H1 (cell line): ENCODE data around the gene SBK1.

Experiments
- EZH2 ChIP-seq: fragments of 200-600 bp; sonication (generic); IDR thresholded peaks from 2 replicates; pipeline ENCODE4 v1.7.1; 2012; ENCODE audit warnings: low read depth, mild to moderate bottlenecking, moderate library complexity, low read length, inconsistent platforms; ENCODE audit not compliant: severe bottlenecking
- JUN ChIP-seq: IDR thresholded peaks from 2 replicates; pipeline ENCODE4 v1.6.1; 2011; ENCODE audit warnings: low read depth, mild to moderate bottlenecking, improper control_type of control experiment, low read length
- KDM5A ChIP-seq: fragments of 200-600 bp; IDR thresholded peaks from 2 replicates; pipeline ENCODE4 v1.7.1; 2012; ENCODE audit warnings: mild to moderate bottlenecking, low read length, inconsistent platforms, mixed read lengths
- POLR2A ChIP-seq, 2 experiments: IDR thresholded peaks; 1 replicate in 1 of 2; 2 replicates in 1 of 2; pipeline ENCODE4 v1.6.1; 2011; ENCODE audit warnings: low read depth in 2 of 2, low read length in 2 of 2, mild to moderate bottlenecking in 2 of 2; ENCODE audit errors: control extremely low read depth in 1 of 2
- POLR2AphosphoS5 ChIP-seq: IDR thresholded peaks from 2 replicates; pipeline ENCODE4 v1.6.1; 2011; ENCODE audit warnings: low read depth, low read length
- POU5F1 ChIP-seq: IDR thresholded peaks from 2 replicates; pipeline ENCODE4 v1.6.1; 2011; ENCODE audit warnings: low read depth, mild to moderate bottlenecking, low read length, moderate library complexity
- TF ChIP-seq, protein P1 (sequence below): IDR thresholded peaks from 2 replicates; pipeline ENCODE4 v1.6.1; 2012; ENCODE audit warnings: inconsistent platforms
- TF ChIP-seq, protein P2 (sequence below), 3 experiments: IDR thresholded peaks; 1 replicate in 2 of 3; 2 replicates in 1 of 3; pipeline versions ENCODE4 v1.5.1 to v1.6.1; 2011; ENCODE audit warnings: low read length in 3 of 3, mild to moderate bottlenecking in 3 of 3, inconsistent platforms in 2 of 3, low read depth in 1 of 3, moderate library complexity in 1 of 3; ENCODE audit not compliant: insufficient read depth in 1 of 3; ENCODE audit errors: control extremely low read depth in 1 of 3

DNA sequence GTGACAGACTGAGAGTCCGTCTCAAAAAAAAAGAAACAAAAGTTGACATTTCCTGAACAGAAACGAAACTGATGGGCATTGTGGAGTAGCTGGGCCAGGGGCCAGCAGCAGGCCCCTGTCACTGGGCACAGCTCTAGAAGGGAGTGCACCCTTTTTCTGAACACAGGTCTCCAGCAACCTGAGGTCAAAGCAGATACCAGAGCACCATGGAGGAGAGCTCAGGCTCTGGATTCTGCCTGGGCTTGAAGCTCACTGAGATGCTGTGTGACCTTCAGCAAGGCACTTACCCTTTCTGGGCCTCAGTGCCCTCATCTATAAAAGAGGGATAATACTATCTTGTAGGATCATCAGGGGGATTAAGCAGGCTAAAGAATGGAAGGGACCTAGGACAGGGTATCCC is 5.0 kb downstream of the SBK1 start:
- TF ChIP-seq JUN (no peak), POLR2A (IDR thresholded peaks at IDR 0.05; ENCODE audit: control extremely low read depth in 1 of 2, low read depth in 2 of 2, low read length in 2 of 2) (no peak), KDM5A (no peak), POLR2AphosphoS5 (no peak), EZH2 (no peak), POU5F1 (no peak)
- TF ChIP-seq, protein P1, sequence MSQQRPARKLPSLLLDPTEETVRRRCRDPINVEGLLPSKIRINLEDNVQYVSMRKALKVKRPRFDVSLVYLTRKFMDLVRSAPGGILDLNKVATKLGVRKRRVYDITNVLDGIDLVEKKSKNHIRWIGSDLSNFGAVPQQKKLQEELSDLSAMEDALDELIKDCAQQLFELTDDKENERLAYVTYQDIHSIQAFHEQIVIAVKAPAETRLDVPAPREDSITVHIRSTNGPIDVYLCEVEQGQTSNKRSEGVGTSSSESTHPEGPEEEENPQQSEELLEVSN: no peak
- TF ChIP-seq, protein P2, sequence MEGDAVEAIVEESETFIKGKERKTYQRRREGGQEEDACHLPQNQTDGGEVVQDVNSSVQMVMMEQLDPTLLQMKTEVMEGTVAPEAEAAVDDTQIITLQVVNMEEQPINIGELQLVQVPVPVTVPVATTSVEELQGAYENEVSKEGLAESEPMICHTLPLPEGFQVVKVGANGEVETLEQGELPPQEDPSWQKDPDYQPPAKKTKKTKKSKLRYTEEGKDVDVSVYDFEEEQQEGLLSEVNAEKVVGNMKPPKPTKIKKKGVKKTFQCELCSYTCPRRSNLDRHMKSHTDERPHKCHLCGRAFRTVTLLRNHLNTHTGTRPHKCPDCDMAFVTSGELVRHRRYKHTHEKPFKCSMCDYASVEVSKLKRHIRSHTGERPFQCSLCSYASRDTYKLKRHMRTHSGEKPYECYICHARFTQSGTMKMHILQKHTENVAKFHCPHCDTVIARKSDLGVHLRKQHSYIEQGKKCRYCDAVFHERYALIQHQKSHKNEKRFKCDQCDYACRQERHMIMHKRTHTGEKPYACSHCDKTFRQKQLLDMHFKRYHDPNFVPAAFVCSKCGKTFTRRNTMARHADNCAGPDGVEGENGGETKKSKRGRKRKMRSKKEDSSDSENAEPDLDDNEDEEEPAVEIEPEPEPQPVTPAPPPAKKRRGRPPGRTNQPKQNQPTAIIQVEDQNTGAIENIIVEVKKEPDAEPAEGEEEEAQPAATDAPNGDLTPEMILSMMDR (IDR thresholded peaks at IDR 0.05; ENCODE audit: control extremely low read depth in 1 of 3, insufficient read depth in 1 of 3, low read depth in 1 of 3, low read length in 3 of 3): no peak
